NOMO-1 (cell line): ENCODE results near the gene VSIG4.

Experiments used
- DNase-seq, 2 experiments: peaks; one replicate each; lab custom pipeline; 2025; ENCODE audit not compliant: unreplicated experiment in 2 of 2; lab: John Stamatoyannopoulos, UW

VSIG4 gene

DNA sequence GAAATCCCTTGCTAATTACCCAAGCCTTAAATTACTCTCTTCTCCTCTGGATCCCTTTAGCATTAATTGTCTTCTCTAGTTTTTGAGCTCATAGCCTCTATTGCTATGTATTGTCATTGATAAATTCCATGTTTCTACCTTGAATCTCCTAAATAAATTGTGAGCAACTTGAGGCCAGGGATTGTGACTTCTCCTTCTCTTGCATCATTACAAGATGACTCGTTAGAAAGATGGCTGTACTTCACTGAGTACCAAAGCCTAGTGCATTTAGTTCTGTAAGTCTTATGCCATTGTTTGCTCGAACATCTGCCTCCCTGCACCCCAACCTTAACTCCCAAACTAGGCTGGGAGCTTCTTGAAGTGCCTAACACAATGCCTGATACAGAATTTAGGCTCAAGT is 15.3 kb downstream of the VSIG4 start:
- DNase-seq: no peak

GRCh38 chrX:66024092-66024467 is 15.8 kb downstream of the VSIG4 start:
- DNase-seq: no peak

GRCh38 chrX:66023385-66024091 is 16.3 kb downstream of the VSIG4 start:
- DNase-seq: no peak

- peak in 1 of 2 experiments; percentile 43 for DNase-seq
Measured at GRCh38 chrX:66022632-66023384, 17.1 kb downstream of the VSIG4 start.

- peak; percentile 38 to 59 for DNase-seq
Measured at GRCh38 chrX:66021765-66022631, 17.9 kb downstream of the VSIG4 start.

DNA sequence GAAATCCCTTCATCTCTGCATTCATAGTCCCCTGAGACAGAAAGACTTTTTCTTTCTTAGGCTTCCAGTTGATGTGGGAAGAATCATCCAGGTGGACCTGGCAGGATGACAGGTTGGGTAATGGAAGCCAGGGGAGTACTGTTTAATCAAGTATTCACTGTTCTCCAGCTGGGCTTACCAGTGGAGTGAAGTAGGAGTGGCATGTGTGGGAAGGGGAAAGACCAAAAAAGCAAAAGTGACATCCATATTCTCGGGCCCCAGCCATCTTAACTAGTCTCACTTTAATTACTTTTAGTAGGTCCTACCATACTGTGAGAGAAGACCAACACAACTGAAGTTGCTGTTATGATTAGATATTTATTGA is 18.5 kb downstream of the VSIG4 start:
- no peak for DNase-seq

DNA sequence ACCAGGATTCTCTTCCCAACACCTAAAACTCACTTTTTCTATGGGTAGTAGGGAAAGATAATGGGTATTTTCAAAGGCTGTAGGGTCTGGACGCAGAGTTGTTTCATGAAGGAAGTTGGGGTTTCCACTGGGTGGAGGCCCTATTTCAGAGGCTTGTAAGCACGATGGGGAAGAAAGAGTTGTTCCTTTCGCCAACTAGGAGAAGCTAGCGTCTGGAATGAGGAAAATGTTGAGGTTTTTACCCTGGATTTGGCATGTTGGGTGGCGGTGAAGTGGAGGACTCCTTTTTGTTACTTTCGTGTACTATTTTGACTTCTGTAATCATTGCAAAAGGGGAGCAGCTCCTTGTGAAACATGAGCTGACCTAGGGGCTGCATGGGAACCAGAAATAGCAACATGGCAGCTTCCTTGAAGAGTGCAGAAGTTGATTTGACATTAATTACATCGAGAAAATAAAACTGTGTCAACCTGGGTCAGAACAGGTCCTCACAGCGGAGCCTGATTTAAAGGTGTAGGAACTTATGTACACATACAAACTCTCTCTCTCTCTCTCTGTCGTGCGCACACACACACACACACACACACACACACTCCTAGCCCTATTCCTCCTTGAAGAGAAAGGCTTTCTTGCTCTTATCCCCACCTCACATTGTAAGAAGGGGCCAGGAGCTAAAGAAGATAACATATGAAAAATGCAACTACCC is 19.1 kb downstream of the VSIG4 start:
- peak; percentile 59 to 88 for DNase-seq

DNA sequence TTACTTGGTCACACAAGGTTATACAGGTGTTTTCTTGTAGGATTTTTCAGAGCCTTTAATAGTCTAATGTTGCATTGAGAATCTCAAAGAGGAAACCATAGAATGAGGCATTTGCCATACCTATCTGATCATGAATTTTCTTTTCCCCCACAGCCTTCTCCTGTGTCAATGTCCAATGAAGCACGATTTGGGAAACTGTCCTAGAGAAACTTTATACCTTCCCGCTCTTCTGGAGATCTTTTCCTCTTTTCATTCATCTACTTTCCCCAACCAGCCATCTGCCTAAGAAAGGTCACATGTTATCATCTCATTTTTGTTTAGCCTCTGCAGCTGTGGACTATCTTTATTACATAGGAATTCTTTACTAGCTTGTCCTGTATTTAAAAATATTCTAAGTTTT is 19.9 kb downstream of the VSIG4 start:
- DNase-seq: no peak

DNA sequence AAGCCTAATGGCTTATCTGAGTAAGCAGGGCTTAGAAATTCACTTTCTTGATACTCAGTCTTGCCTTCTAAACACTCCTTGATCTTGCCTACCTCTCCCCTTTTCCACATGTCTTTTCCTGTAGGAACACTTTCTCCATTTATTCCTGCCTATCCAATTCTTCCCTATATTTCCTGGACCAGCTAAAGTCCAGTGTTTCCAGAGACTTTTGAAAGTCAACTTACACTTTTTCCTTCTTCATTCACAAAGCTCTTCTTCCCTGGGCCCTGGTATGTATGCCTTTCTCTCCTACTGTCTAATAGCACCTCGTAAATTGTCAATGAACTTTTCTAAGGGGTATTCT is 20.6 kb downstream of the VSIG4 start:
- no peak for DNase-seq

DNA sequence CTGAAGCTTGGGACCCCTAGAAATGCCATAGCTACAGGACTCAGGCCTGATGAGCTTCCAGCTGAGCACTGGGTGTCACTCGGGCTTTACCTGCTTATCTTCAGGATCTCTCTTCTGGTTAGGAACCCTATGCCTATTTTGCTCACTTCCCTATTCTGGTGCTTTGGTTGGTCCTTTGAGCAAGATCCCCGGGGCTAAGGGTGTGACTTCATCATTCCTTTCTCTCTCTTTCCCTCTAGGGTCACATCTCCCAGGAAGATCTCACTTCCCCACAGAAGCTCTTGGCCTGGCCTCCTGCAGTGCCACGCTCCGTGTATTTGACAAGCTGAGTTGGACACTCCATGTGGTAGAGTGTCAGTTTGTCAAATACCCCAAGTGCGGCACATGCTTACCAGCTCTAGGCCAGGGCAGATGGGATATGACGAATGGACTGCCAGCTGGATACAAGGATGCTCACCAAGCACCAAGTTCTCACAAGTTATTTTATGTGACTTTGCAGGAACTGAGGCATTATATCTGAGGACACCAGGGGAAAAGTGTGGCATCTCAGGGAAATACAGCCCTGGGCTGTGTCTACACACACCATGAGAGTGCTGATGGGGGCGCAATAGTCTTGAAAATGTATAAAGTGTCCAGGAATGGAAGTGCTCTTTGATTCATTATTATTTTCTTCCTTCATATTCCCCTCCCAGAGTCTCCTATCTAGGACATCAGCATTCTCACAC is 21.1 kb downstream of the VSIG4 start:
- DNase-seq: peak in 1 of 2 experiments; percentile 35

- no peak for DNase-seq
Measured at GRCh38 chrX:66017659-66018170, 22.2 kb downstream of the VSIG4 start.

DNA sequence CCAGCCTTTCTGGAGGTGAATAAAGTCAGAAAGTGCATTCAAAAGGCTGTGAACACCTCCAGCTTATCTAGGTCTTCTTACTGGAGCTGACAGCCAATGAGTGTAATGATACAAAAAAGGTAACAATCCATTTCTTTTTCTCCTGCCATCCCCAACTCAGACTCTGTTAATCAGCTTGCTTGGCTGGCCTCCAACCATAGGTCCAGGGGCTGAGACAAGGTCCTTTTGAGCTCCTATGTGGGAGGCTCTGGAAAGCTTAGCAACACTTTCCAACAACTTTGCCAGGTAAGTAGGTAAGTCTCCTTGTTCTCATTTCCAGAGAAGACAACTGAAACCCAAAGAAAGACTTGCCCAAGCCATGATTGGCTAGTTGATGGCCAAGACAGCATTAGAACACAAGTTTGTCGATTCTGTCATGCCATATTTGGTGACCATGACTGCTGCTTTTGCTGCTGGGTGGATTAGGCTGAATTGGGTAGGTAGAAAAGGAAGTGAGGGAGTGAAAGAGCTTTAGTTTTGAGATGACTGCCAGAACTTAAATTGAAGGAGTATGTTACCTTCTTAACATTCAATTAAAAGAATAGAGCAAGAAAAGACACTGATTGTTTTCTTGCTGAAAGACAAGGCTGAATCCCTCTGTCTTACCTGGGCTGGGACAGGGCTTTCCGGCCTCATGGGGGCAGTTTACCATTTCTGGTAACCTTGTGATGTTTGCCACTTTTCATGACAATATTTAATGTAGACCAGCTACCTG is 22.8 kb downstream of the VSIG4 start:
- DNase-seq: peak in 1 of 2 experiments; percentile 29

GRCh38 chrX:66015900-66016689 is 23.8 kb downstream of the VSIG4 start:
- DNase-seq: peak in 1 of 2 experiments; percentile 12

DNA sequence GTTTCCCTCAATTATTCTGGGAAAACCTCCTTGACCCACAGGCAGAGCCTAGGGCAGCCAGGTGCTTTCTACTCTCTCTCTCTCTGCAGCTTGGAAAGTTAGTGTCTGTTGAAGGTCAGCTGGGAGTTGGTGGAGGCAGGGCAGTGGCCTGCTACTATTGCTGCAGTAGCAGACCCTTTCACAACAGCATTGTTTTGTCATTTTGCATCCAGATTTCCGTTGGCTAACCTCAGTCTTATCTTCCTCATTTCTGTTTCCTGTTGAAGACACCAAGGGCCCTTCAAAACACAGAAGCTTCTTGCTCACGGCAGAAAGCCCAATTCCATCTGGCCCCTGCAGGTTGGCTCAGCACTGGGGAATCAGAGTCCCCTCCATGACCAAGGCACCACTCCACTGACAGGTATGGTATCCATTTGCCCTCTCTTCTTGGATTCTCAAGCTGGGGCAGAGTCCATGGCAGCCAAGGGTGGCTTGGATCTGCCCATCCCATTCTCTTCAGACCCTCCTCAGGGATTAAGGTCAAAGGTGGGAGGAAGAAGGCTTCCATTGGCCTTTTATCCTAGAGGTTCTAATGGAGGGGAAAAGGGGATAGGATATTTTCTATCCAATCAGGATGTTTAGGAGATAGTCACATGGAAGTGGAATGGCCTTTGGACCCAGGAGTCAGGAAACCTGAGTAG is 24.6 kb downstream of the VSIG4 start:
- peak; percentile 88 to 99 for DNase-seq

- no peak for DNase-seq
Measured at GRCh38 chrX:66014556-66014955, 25.3 kb downstream of the VSIG4 start.

- no peak for DNase-seq
Measured at GRCh38 chrX:66014084-66014483, 25.8 kb downstream of the VSIG4 start.

- DNase-seq: peak; percentile 93 to 99
Measured at GRCh38 chrX:66013194-66013816, 26.6 kb downstream of the VSIG4 start.
